ENCODE results near the gene KRTAP3-3.

GRCh38 chr17:41012326-41013120 is 18.6 kb upstream of the KRTAP3-3 start:
- no peak for TF ChIP-seq CTCF (IDR thresholded peaks at IDR 0.05; ENCODE audit: low read depth, low read length, poor library complexity, severe bottlenecking)
- no peak for TF ChIP-seq EZH2phosphoT487 (IDR thresholded peaks at IDR 0.05; ENCODE audit: borderline replicate concordance, low read length)

Measured in DOHH2 (cell line).